Measurements from ENCODE around the gene APOL4. TPM values are rescaled to one million over a fixed set of nuclear protein-coding genes. Genes with fewer than 3 reads are reported as not detected.

APOL4 gene
- total and polyA plus RNA-seq, 2 of the 4 experiments (the other 2 are of a cell fraction), result 0.07 TPM; not detected in 1

DNA sequence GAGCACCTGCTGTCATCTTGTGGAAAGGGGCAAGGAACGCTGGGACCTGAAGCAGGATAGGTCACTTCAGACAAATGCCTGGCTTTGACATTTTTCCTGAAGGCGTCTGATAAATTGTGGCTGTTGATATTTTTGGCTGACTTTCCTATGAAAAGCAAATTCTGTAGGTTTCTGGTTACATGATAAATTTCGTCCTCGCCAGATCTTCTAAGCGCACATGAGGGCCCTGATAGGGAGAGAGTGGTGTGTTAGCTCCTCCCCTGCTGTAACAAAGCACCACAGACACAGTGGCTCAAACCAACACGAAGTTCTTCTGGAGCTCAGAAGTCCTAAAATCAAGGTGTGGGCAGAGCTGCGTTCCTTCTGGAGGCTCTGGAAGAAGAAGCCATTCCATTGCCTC lies 19.6 kb downstream of the APOL4 start:
- Histone ChIP-seq H3K56ac (ENCODE audit: extremely low read depth, insufficient read depth, low read length) (no peak overlapping the region), H3K79me1 (ENCODE audit: low read depth in 1 of 2, low read length in 2 of 2) (no peaks in the 10 kb centered on the region), H2AK5ac (ENCODE audit: low read depth, low read length) (no peak overlapping the region), H4K8ac (ENCODE audit: low read depth in 2 of 2, low read length in 2 of 2) (no peak overlapping the region), H2BK5ac (ENCODE audit: low read depth, low read length, poor library complexity, severe bottlenecking) (no peak overlapping the region), H2BK15ac (ENCODE audit: low read depth, low read length) (no peak overlapping the region), H2BK20ac (ENCODE audit: low read depth, low read length) (no peak overlapping the region), H3K4me3 (ENCODE audit: insufficient read depth, low read depth, low read length) (no peak overlapping the region), H3K4me2 (ENCODE audit: low read depth, low read length) (no peak overlapping the region), H2AK9ac (replicated peaks; ENCODE audit: low read depth, low read length, poor library complexity) (no peak overlapping the region), H3K4me1 (ENCODE audit: control insufficient read depth, insufficient read depth, low read length) (no peaks in the 10 kb centered on the region), H2AFZ (replicated peaks; ENCODE audit: low read length, poor library complexity) (no peak overlapping the region), H3K9ac (ENCODE audit: low read depth, low read length) (no peak overlapping the region), H3K9me1 (ENCODE audit: insufficient read depth, low read length) (no peaks in the 10 kb centered on the region; the same call in 1 of the 2 replicates), H4K5ac (ENCODE audit: low read depth, low read length) (no peak overlapping the region), H3K4ac (ENCODE audit: low read depth, low read length) (no peak overlapping the region), H3K36me3 (ENCODE audit: control insufficient read depth, insufficient read depth, low read length) (no peaks in the 10 kb centered on the region), H3K23ac (ENCODE audit: low read depth, low read length) (no peak overlapping the region), H3K18ac (ENCODE audit: low read depth, low read length) (no peak overlapping the region), H3K14ac (replicated peaks; ENCODE audit: low read depth, low read length) (no peak overlapping the region), H3K27ac (ENCODE audit: insufficient read depth, low read length) (no peak overlapping the region), H3K9me3 (ENCODE audit: control insufficient read depth, insufficient read depth, low read length) (no peaks in the 10 kb centered on the region), H4K91ac (ENCODE audit: insufficient read depth, low read depth, low read length) (no peak overlapping the region), H3K27me3 (ENCODE audit: control insufficient read depth, insufficient read depth, low read length) (peaks cover 39% of the 10 kb centered on the region), H2BK120ac (ENCODE audit: low read depth, low read length) (no peak overlapping the region), H4K20me1 (ENCODE audit: insufficient read depth, low read length) (no peaks in the 10 kb centered on the region)
- ATAC-seq (ENCODE audit: low read depth) (no peak; the same call in 1 of the 2 replicates), DNase-seq (no peak)
- CTCF ChIA-PET, result interaction anchor here (1.0 kb wide), 1 partner anchor 37 kb away, joined by 3 read pairs; no protein-coding TSS in a partner anchor
- dilution Hi-C loops (cut with HindIII; ENCODE audit: low sequenced_read_pairs, unreplicated experiment) (no loop called here), in situ Hi-C loops (cut with MboI; ENCODE audit: low sequenced_read_pairs) (loop anchor here (5.0 kb wide), 1 partner anchor 40 kb away; no protein-coding TSS in a partner anchor), intact Hi-C loops (cut with micrococcal nuclease) (no loop called here)
- no TSS peak for BruUV-seq (replicated peaks)
- 0% methylated on average over 1 of the region's 7 CpGs; no CpG with 5 or more reads in 1 of the 2 experiments for WGBS, 2 experiments (ENCODE audit: extremely low coverage in 2 of 2, insufficient read length in 1 of 2)
- TF ChIP-seq MAZ (IDR thresholded peaks at IDR 0.05; ENCODE audit: borderline replicate concordance, low read depth, low read length) (no peak), ELK1 (IDR thresholded peaks at IDR 0.05; ENCODE audit: borderline replicate concordance, low read depth, low read length) (no peak), CEBPB (IDR thresholded peaks at IDR 0.05; ENCODE audit: low read depth, low read length) (no peak), MAFK (IDR thresholded peaks at IDR 0.05; ENCODE audit: low read depth, low read length) (no peak), RFX5 (IDR thresholded peaks at IDR 0.05; ENCODE audit: low read depth, low read length) (no peak), USF2 (IDR thresholded peaks at IDR 0.05; ENCODE audit: low read depth, low read length) (no peak), RCOR1 (IDR thresholded peaks at IDR 0.05; ENCODE audit: insufficient replicate concordance, low read length) (no peak), FOS (IDR thresholded peaks at IDR 0.05; ENCODE audit: low read depth, low read length) (no peak), CHD1 (IDR thresholded peaks at IDR 0.05; ENCODE audit: low read depth, low read length) (no peak), RAD21 (IDR thresholded peaks at IDR 0.05; ENCODE audit: low read length) (no peak)
- TF ChIP-seq, protein P1, sequence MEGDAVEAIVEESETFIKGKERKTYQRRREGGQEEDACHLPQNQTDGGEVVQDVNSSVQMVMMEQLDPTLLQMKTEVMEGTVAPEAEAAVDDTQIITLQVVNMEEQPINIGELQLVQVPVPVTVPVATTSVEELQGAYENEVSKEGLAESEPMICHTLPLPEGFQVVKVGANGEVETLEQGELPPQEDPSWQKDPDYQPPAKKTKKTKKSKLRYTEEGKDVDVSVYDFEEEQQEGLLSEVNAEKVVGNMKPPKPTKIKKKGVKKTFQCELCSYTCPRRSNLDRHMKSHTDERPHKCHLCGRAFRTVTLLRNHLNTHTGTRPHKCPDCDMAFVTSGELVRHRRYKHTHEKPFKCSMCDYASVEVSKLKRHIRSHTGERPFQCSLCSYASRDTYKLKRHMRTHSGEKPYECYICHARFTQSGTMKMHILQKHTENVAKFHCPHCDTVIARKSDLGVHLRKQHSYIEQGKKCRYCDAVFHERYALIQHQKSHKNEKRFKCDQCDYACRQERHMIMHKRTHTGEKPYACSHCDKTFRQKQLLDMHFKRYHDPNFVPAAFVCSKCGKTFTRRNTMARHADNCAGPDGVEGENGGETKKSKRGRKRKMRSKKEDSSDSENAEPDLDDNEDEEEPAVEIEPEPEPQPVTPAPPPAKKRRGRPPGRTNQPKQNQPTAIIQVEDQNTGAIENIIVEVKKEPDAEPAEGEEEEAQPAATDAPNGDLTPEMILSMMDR (conservative IDR thresholded peaks at IDR 0.05; ENCODE audit: low read depth, low read length), result no peak
- POLR2A ChIA-PET (ENCODE audit: unreplicated experiment), result no interaction called here
